DND-41 (cell line): ENCODE data around the gene TGFB1I1.
"Not testable (repeated sequence)": the region's sequence is repeated elsewhere in the genome, so short reads cannot be mapped to it uniquely, and the experiment has no call there.

Experiments used
- ATAC-seq: fragments of 200-7000 bp; cut with Tn5 transposase; 3 replicates; pipeline ENCODE4 v1.9.1; 2021; ENCODE audit warnings: low read depth; ENCODE audit not compliant: insufficient read depth
- DNase-seq: peaks from one replicate; pipeline ENCODE4 v3.0.0-alpha.2; 2020
- H2AFZ ChIP-seq: 2 replicates; pipeline ENCODE4 v1.6.0; 2012; ENCODE audit warnings: low read depth, low read length
- H3K27ac ChIP-seq: 2 replicates; pipeline ENCODE4 v1.5.1; 2012; ENCODE audit warnings: low read length, inconsistent platforms
- H3K27me3 ChIP-seq: fragments of 200-600 bp; sonication (generic); 2 replicates; pipeline ENCODE4 v1.6.0; 2012; ENCODE audit warnings: low read length, mild to moderate bottlenecking, inconsistent platforms; ENCODE audit not compliant: insufficient read depth, poor library complexity
- H3K36me3 ChIP-seq: 2 replicates; pipeline ENCODE4 v1.5.1; 2012; ENCODE audit warnings: low read length, inconsistent platforms; ENCODE audit not compliant: insufficient read depth
- H3K4me1 ChIP-seq: 2 replicates; pipeline ENCODE4 v1.5.1; 2012; ENCODE audit warnings: mild to moderate bottlenecking, low read length; ENCODE audit not compliant: insufficient read depth
- H3K4me2 ChIP-seq: 2 replicates; pipeline ENCODE4 v1.6.0; 2012; ENCODE audit warnings: mild to moderate bottlenecking, moderate library complexity, low read length, inconsistent platforms; ENCODE audit not compliant: insufficient read depth
- H3K4me3 ChIP-seq, 2 experiments: fragments of 200-600 bp in 1 of 2; shearing (Covaris generic) in 1 of 2; 2 replicates each; pipeline ENCODE4 v1.5.1; 2012 to 2016; ENCODE audit warnings: inconsistent platforms in 2 of 2, low read length in 2 of 2, mild to moderate bottlenecking in 2 of 2, low read depth in 1 of 2, moderate library complexity in 1 of 2
- H3K79me2 ChIP-seq: 2 replicates; pipeline ENCODE4 v1.6.0; 2012; ENCODE audit warnings: low read length, inconsistent platforms; ENCODE audit not compliant: insufficient read depth
- H3K9ac ChIP-seq: 2 replicates; pipeline ENCODE4 v1.6.0; 2012; ENCODE audit warnings: low read depth, mild to moderate bottlenecking, inconsistent platforms, low read length, moderate library complexity
- H3K9me3 ChIP-seq: 2 replicates; pipeline ENCODE4 v1.5.1; 2012; ENCODE audit warnings: low read length, moderate library complexity, mild to moderate bottlenecking, inconsistent platforms; ENCODE audit not compliant: insufficient read depth, severe bottlenecking
- H4K20me1 ChIP-seq: 2 replicates; pipeline ENCODE4 v1.6.0; 2012; ENCODE audit warnings: low read length; ENCODE audit not compliant: insufficient read depth
- CTCF ChIP-seq: IDR thresholded peaks from 2 replicates; pipeline ENCODE4 v1.5.1; 2012; ENCODE audit warnings: borderline replicate concordance, low read length, moderate library complexity, mild to moderate bottlenecking; ENCODE audit not compliant: poor library complexity, severe bottlenecking; ENCODE audit errors: extremely low read depth
- EZH2 ChIP-seq: IDR thresholded peaks from 3 replicates; pipeline ENCODE4 v1.6.1; 2012; ENCODE audit warnings: borderline replicate concordance, low read depth, mild to moderate bottlenecking, moderate library complexity, low read length, inconsistent platforms; ENCODE audit not compliant: severe bottlenecking

Gene TGFB1I1

GRCh38 chr16:31435341-31436220, 36.4 kb upstream of the TGFB1I1 start:
- no peak for ATAC-seq
- Histone ChIP-seq H4K20me1 (no peaks in the 10 kb centered on the region), H3K9me3 (no peaks in the 10 kb centered on the region), H3K27ac (no peak overlapping the region), H3K9ac (no peak overlapping the region), H3K4me3 (no peak overlapping the region), H3K4me1 (no peaks in the 10 kb centered on the region), H3K4me2 (no peak overlapping the region), H3K36me3 (no peaks in the 10 kb centered on the region), H2AFZ (no peak overlapping the region), H3K27me3 (peaks cover 1% of the 10 kb centered on the region), H3K79me2 (no peaks in the 10 kb centered on the region)
- TF ChIP-seq CTCF: no peak
- no peak for TF ChIP-seq EZH2
- no peak for DNase-seq

GRCh38 chr16:31436221-31437045, 35.5 kb upstream of the TGFB1I1 start:
- Histone ChIP-seq H4K20me1 (no peaks in the 10 kb centered on the region), H3K4me1 (no peaks in the 10 kb centered on the region), H3K36me3 (no peaks in the 10 kb centered on the region), H3K27ac (no peak overlapping the region), H3K9me3 (no peaks in the 10 kb centered on the region), H3K4me3 (no peak overlapping the region), H3K9ac (no peak overlapping the region), H2AFZ (no peak overlapping the region), H3K4me2 (no peak overlapping the region), H3K27me3 (no peaks in the 10 kb centered on the region), H3K79me2 (no peaks in the 10 kb centered on the region)
- TF ChIP-seq EZH2: no peak
- no peak for TF ChIP-seq CTCF
- DNase-seq (no peak), ATAC-seq (no peak)

- DNase-seq: no peak
- H3K27me3 ChIP-seq: no peaks in the 10 kb centered on the region
- TF ChIP-seq CTCF: no peak
- TF ChIP-seq EZH2: no peak
- ATAC-seq: no peak
- H3K4me2 ChIP-seq: no peak overlapping the region
- no peaks in the 10 kb centered on the region for H3K9me3 ChIP-seq
- H3K27ac ChIP-seq: no peak overlapping the region
- no peaks in the 10 kb centered on the region for H3K79me2 ChIP-seq
- peaks cover 12% of the 10 kb centered on the region for H3K4me1 ChIP-seq
- no peaks in the 10 kb centered on the region for H3K36me3 ChIP-seq
- H2AFZ ChIP-seq: no peak overlapping the region
- no peak overlapping the region for H3K9ac ChIP-seq
- no peak overlapping the region for H3K4me3 ChIP-seq
- no peaks in the 10 kb centered on the region for H4K20me1 ChIP-seq
Observed at GRCh38 chr16:31438414-31438813, 33.5 kb upstream of the TGFB1I1 start.

GRCh38 chr16:31439023-31439422, 32.9 kb upstream of the TGFB1I1 start:
- H3K79me2 ChIP-seq, H2AFZ ChIP-seq, H3K9me3 ChIP-seq, H3K27me3 ChIP-seq, H3K4me3 ChIP-seq, H3K27ac ChIP-seq, H4K20me1 ChIP-seq, ATAC-seq, H3K9ac ChIP-seq, DNase-seq, H3K36me3 ChIP-seq, H3K4me2 ChIP-seq: not testable (repeated sequence)
- H3K4me1 ChIP-seq: peaks cover 12% of the 10 kb centered on the region
